Thyroid gland (tissue), 4 donors: ENCODE results near the gene DNM3.

Experiments used
- POLR2A ChIP-seq, 2 donors: fragments of 450-650 bp; IDR thresholded peaks; one replicate each; pipeline ENCODE4 v1.6.1; 2017; ENCODE audit warnings: antibody characterized with exemption in 2 of 2, mild to moderate bottlenecking in 2 of 2, moderate library complexity in 1 of 2
- TF ChIP-seq, protein P1 (sequence below), 6 experiments: fragments of 200-600 bp in 3 of 6; fragments of 450-650 bp in 3 of 6; sonication (generic) in 3 of 6; IDR thresholded peaks; one replicate each; pipeline ENCODE4 v1.5.1; 2016 to 2019; ENCODE audit warnings: antibody characterized with exemption in 6 of 6, mild to moderate bottlenecking in 2 of 6, inconsistent platforms in 1 of 6, moderate library complexity in 1 of 6

- TF ChIP-seq, protein P1, sequence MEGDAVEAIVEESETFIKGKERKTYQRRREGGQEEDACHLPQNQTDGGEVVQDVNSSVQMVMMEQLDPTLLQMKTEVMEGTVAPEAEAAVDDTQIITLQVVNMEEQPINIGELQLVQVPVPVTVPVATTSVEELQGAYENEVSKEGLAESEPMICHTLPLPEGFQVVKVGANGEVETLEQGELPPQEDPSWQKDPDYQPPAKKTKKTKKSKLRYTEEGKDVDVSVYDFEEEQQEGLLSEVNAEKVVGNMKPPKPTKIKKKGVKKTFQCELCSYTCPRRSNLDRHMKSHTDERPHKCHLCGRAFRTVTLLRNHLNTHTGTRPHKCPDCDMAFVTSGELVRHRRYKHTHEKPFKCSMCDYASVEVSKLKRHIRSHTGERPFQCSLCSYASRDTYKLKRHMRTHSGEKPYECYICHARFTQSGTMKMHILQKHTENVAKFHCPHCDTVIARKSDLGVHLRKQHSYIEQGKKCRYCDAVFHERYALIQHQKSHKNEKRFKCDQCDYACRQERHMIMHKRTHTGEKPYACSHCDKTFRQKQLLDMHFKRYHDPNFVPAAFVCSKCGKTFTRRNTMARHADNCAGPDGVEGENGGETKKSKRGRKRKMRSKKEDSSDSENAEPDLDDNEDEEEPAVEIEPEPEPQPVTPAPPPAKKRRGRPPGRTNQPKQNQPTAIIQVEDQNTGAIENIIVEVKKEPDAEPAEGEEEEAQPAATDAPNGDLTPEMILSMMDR (IDR thresholded peaks at IDR 0.05), result no peak
- TF ChIP-seq POLR2A (IDR thresholded peaks at IDR 0.05), result no peak
Observed at GRCh38 chr1:172068334-172068733, 227.0 kb downstream of the DNM3 start.
